RWPE1 (cell line): ENCODE results near the gene TEX14.
A peak's percentile ranks its signal among the peaks of the same experiment; 100 is the strongest.

Source experiments
- CTCF ChIA-PET: fragments of 350-600 bp; sonication (Branson Sonifier 250); formaldehyde crosslinking; extraction: SDS; loops from one replicate; lab custom pipeline; 2021; lab: Yijun Ruan, JAX
- POLR2A ChIA-PET: fragments of 400-600 bp; formaldehyde crosslinking; extraction: SDS; loops from one replicate; lab custom pipeline; 2020; ENCODE audit warnings: antibody characterized with exemption; ENCODE audit not compliant: low non-redundant PET; lab: Yijun Ruan, JAX
- DNase-seq: peaks from one replicate; pipeline ENCODE4 v3.0.0; 2012; ENCODE audit warnings: low spot score
- H3K27ac ChIP-seq: fragments of 450-650 bp; 2 replicates; pipeline ENCODE4 v1.5.1; 2017
- CTCF ChIP-seq: fragments of 450-650 bp; conservative IDR thresholded peaks from 2 replicates; pipeline ENCODE4 v1.5.1; 2017; ENCODE audit warnings: low read depth, mild to moderate bottlenecking

TEX14 gene

DNA sequence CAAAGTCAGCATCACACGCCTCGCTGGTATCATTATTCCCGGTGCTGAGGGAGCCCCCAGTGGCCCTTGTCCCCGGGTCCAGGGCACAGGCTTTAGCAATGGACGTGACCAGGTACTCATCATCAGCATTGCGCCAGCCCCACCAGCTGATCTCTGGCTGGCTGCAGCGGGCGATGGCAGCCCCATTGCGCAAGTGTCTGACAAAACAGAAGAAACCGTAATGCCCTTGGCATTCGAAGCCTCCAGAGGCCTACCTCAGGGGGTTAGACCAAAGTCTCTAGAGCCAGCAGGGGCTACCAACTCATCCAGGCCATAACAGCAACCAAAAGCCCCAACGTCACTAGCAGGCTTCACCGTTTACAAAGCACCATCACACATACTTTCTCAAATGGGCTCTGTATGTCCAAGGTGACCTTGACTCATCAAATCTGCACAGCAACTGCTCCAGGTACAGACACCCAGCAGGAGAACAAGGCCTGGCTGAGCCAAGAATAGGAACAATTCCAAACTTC, 184.7 kb downstream of the TEX14 start:
- DNase-seq = no peak
- TF ChIP-seq CTCF = no peak
- H3K27ac ChIP-seq = peak overlapping the region; percentile 23; the same call in 1 of the 2 replicates
- ChIA-PET CTCF (no interaction called here), POLR2A (no interaction called here)
